ENCODE data around the gene ZNF688. TPM values are rescaled to one million over a fixed set of nuclear protein-coding genes. Genes with fewer than 3 reads are reported as not detected.

ZNF688 gene
- total RNA-seq, 1 donor from 2014 or later = 18.7 TPM

DNA sequence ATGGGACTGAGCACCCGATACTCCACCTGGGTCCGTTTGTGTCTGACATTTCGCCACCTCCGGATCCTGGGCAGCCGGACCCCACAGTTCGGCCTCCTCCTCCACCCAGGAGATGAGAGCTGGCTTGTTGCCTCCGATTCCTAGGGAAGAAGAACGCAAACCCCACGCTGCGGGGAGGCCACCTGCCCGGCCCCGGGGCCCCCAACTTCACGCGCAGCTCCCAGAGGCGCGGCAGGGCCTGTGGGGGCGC lies 13.9 kb downstream of the ZNF688 start:
- peaks cover 26% of the 10 kb centered on the region for H3K4me1 Mint-ChIP-seq (ENCODE audit: low read depth, unreplicated experiment)
- H3K36me3 Mint-ChIP-seq (ENCODE audit: unreplicated experiment) = peaks cover 11% of the 10 kb centered on the region
- H3K4me3 Mint-ChIP-seq (ENCODE audit: unreplicated experiment) = peak overlapping the region; percentile 86
- no peak for DNase-seq
- TF ChIP-seq CTCF (IDR thresholded peaks at IDR 0.05; ENCODE audit: partially characterized antibody, unreplicated experiment) = no peak
- peaks cover 11% of the 10 kb centered on the region for H3K27me3 Mint-ChIP-seq (ENCODE audit: unreplicated experiment)
- peaks cover 12% of the 10 kb centered on the region for H3K9me3 Mint-ChIP-seq (ENCODE audit: unreplicated experiment)
- peak overlapping the region; percentile 92 for H3K27ac Mint-ChIP-seq (ENCODE audit: unreplicated experiment)

GRCh38 chr16:30556125-30556473 lies 15.4 kb downstream of the ZNF688 start:
- H3K27me3 Mint-ChIP-seq (ENCODE audit: unreplicated experiment) = peaks cover 11% of the 10 kb centered on the region
- peak overlapping the region; percentile 98 for H3K27ac Mint-ChIP-seq (ENCODE audit: unreplicated experiment)
- peak overlapping the region; percentile 95 for H3K4me3 Mint-ChIP-seq (ENCODE audit: unreplicated experiment)
- DNase-seq = peak; percentile 67
- H3K36me3 Mint-ChIP-seq (ENCODE audit: unreplicated experiment) = peaks cover 11% of the 10 kb centered on the region
- no peak for TF ChIP-seq CTCF (IDR thresholded peaks at IDR 0.05; ENCODE audit: partially characterized antibody, unreplicated experiment)
- peaks cover 12% of the 10 kb centered on the region for H3K9me3 Mint-ChIP-seq (ENCODE audit: unreplicated experiment)
- peaks cover 25% of the 10 kb centered on the region for H3K4me1 Mint-ChIP-seq (ENCODE audit: low read depth, unreplicated experiment)

DNA sequence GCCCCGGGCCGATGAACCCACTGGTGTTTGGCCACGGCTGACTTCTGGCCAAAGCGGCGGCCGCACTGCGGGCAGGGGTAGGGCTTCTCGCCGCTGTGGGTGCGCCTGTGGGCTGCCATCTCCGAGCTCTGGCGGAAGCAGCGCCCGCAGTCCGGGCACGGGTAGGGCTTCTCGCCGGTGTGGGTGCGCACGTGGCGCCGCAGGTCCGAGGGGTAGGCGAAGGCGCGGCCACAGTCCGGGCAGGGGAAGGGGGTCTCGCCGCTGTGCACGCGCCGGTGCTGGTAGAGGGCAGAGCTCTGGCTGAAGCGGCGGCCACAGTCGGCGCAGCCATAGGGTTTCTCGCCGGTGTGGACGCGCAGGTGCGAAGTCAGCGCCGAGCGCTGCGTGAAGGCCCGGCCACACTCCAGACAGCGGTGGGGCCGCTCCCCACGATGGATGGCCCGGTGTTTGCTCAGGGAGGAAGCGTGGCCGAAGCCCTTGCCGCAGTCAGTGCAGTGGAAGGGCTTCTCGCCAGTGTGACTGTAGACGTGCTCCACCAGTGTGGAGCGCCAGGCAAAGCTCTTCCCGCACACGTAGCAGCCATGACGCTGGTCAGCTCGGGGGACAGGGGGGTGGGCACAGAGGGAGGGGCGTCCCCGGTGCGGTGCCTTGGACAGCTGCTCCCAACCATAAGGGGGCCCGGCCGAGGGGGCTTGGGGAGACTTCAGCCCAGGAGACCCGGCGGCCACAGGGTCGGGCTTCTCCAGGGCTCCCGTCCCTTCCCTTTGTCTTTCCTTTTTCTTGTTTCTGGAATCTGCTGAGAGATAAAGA lies 16.0 kb downstream of the ZNF688 start:
- Mint-ChIP-seq H3K27me3 (ENCODE audit: unreplicated experiment) (peaks cover 11% of the 10 kb centered on the region), H3K4me3 (ENCODE audit: unreplicated experiment) (peak overlapping the region; percentile 95), H3K9me3 (ENCODE audit: unreplicated experiment) (peaks cover 10% of the 10 kb centered on the region), H3K4me1 (ENCODE audit: low read depth, unreplicated experiment) (peaks cover 23% of the 10 kb centered on the region), H3K27ac (ENCODE audit: unreplicated experiment) (peak overlapping the region; percentile 98), H3K36me3 (ENCODE audit: unreplicated experiment) (peaks cover 11% of the 10 kb centered on the region)
- no peak for TF ChIP-seq CTCF (IDR thresholded peaks at IDR 0.05; ENCODE audit: partially characterized antibody, unreplicated experiment)
- DNase-seq = no peak

DNA sequence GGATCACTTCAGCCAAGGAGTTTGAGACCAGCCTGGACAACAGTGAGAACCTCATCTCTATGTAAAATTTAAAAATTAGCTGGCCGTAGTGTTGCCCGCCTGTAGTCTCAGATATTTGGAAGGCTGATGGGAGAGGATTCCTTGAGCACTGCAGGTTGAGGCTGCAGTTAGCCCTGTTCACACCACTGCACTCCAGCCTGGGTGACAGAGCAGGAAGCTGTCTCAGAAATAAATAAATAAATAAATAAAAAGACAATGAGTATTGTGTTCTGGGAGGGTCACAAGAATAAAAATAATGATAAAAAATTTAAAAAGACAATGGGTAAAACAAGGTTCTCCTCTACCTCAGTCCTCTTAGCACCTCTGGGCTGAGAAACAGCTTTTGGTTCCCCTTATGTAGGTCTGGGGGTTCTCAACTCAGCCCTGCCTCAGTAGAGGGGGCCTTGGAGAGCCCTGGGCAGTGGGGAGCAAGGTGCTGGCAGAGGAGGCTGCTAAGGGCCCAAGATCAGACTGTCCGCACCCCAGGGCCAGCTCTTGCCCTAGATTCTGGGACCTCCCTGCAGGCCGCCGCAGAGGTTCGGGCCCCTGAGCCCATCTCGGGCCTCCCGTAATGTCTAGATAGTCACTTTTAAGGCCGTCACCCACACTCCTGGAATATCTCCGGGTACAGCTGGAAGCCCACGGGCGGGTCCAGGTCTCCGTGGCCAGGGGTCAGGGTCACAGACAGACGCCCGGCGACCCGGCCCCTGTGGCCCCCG lies 16.8 kb downstream of the ZNF688 start:
- no peak overlapping the region for H3K4me3 Mint-ChIP-seq (ENCODE audit: unreplicated experiment)
- no peak for TF ChIP-seq CTCF (IDR thresholded peaks at IDR 0.05; ENCODE audit: partially characterized antibody, unreplicated experiment)
- H3K27ac Mint-ChIP-seq (ENCODE audit: unreplicated experiment) = no peak overlapping the region

DNA sequence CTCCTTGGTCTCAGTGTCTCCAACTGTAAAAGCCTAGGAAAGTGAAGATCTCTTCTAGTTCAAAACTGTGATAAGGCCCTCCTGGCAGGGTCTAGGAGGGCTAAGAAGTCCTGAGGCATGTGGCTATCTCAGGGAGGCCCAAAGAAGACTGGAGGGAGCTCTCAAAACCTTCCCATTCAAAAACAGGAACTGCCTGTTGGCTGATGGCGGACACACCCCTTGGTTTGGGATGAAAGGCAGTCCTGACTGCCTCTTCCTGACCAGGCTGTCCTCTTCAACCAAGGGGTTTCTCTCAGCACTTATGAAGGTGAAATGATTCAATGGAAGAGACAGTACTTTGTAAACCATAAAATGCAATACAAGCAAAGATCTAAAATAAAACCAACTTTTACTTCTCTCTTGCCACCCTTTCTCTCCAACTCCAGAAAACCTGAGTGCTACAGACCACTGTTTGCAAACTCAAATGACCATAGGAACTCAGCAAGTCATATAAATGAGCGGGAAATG lies 18.1 kb downstream of the ZNF688 start:
- H3K4me1 Mint-ChIP-seq (ENCODE audit: low read depth, unreplicated experiment) = peaks cover 10% of the 10 kb centered on the region
- H3K36me3 Mint-ChIP-seq (ENCODE audit: unreplicated experiment) = peaks cover 11% of the 10 kb centered on the region
- no peak for DNase-seq
- no peak overlapping the region for H3K27ac Mint-ChIP-seq (ENCODE audit: unreplicated experiment)
- peaks cover 8% of the 10 kb centered on the region for H3K9me3 Mint-ChIP-seq (ENCODE audit: unreplicated experiment)
- H3K4me3 Mint-ChIP-seq (ENCODE audit: unreplicated experiment) = no peak overlapping the region
- no peak for TF ChIP-seq CTCF (IDR thresholded peaks at IDR 0.05; ENCODE audit: partially characterized antibody, unreplicated experiment)
- H3K27me3 Mint-ChIP-seq (ENCODE audit: unreplicated experiment) = peaks cover 7% of the 10 kb centered on the region

More for the DNA sequence above, 16.8 kb downstream of the ZNF688 start:
- peaks cover 21% of the 10 kb centered on the region for H3K4me1 Mint-ChIP-seq (ENCODE audit: low read depth, unreplicated experiment)
- peaks cover 10% of the 10 kb centered on the region for H3K9me3 Mint-ChIP-seq (ENCODE audit: unreplicated experiment)
- H3K27me3 Mint-ChIP-seq (ENCODE audit: unreplicated experiment) = peaks cover 11% of the 10 kb centered on the region
- no peak for DNase-seq
- peaks cover 11% of the 10 kb centered on the region for H3K36me3 Mint-ChIP-seq (ENCODE audit: unreplicated experiment)
